Pulmonary artery endothelial cell (primary cell): ENCODE data around the gene NXT1. TPM values are rescaled to one million over a fixed set of nuclear protein-coding genes. Genes with fewer than 3 reads are reported as not detected.

Source experiments
- DNase-seq: peaks from one replicate; pipeline ENCODE4 v3.0.0-alpha.2; 2011; ENCODE audit warnings: low read depth, low spot score
- total RNA-seq: library from RNA; depleted of rRNA; stranded (reverse); fragments of >200 nt; gene quantifications from 2 replicates; pipeline ENCODE4 v1.2.3, GENCODE V29; 2014

NXT1 gene
- total RNA-seq, 1 donor from 2014 or later = 43.4 TPM

GRCh38 chr20:23360531-23360930 lies 9.9 kb downstream of the NXT1 start:
- no peak for DNase-seq

- no peak for DNase-seq
Observed at GRCh38 chr20:23361119-23361475, 10.5 kb downstream of the NXT1 start.

- peak; percentile 94 for DNase-seq
Observed at GRCh38 chr20:23361476-23362391, 11.1 kb downstream of the NXT1 start, which contains the start of gene GZF1. TSS of gene GZF1 (plus strand) at chr20:23362182. CDS start at chr20:23364384, 2,202 bp downstream.

- no peak for DNase-seq
Observed at GRCh38 chr20:23362392-23363256, 12.0 kb downstream of the NXT1 start.

GRCh38 chr20:23363257-23363649 lies 12.7 kb downstream of the NXT1 start:
- no peak for DNase-seq

GRCh38 chr20:23365390-23366165 lies 15.0 kb downstream of the NXT1 start:
- DNase-seq = no peak

GRCh38 chr20:23366384-23366783 lies 15.8 kb downstream of the NXT1 start:
- no peak for DNase-seq

GRCh38 chr20:23367770-23368169 lies 17.2 kb downstream of the NXT1 start:
- no peak for DNase-seq

GRCh38 chr20:23368316-23369071 lies 17.9 kb downstream of the NXT1 start:
- no peak for DNase-seq

- no peak for DNase-seq
Observed at GRCh38 chr20:23369072-23369823, 18.7 kb downstream of the NXT1 start.

- no peak for DNase-seq
Observed at GRCh38 chr20:23370274-23370673, 19.7 kb downstream of the NXT1 start.

GRCh38 chr20:23370873-23371272 lies 20.3 kb downstream of the NXT1 start:
- no peak for DNase-seq

GRCh38 chr20:23371496-23371895 lies 20.9 kb downstream of the NXT1 start:
- DNase-seq = no peak

- peak; percentile 40 for DNase-seq
Observed at GRCh38 chr20:23374441-23374840, 23.9 kb downstream of the NXT1 start.

- DNase-seq = no peak
Observed at GRCh38 chr20:23375827-23376226, 25.2 kb downstream of the NXT1 start.

- no peak for DNase-seq
Observed at GRCh38 chr20:23379772-23380171, 29.2 kb downstream of the NXT1 start.

- no peak for DNase-seq
Observed at GRCh38 chr20:23381876-23382275, 31.3 kb downstream of the NXT1 start.

GRCh38 chr20:23386304-23387117 lies 35.9 kb downstream of the NXT1 start:
- DNase-seq = no peak

- DNase-seq = no peak
Observed at GRCh38 chr20:23387118-23387443, 36.5 kb downstream of the NXT1 start.
